GM19438 (cell line): ENCODE results near the gene EGFR.

Experiments
- ATAC-seq: cut with Tn5 transposase; IDR thresholded peaks from one replicate; pipeline ENCODE4 v1.9.1; 2021; ENCODE audit warnings: low read depth; ENCODE audit not compliant: unreplicated experiment

Gene EGFR

DNA sequence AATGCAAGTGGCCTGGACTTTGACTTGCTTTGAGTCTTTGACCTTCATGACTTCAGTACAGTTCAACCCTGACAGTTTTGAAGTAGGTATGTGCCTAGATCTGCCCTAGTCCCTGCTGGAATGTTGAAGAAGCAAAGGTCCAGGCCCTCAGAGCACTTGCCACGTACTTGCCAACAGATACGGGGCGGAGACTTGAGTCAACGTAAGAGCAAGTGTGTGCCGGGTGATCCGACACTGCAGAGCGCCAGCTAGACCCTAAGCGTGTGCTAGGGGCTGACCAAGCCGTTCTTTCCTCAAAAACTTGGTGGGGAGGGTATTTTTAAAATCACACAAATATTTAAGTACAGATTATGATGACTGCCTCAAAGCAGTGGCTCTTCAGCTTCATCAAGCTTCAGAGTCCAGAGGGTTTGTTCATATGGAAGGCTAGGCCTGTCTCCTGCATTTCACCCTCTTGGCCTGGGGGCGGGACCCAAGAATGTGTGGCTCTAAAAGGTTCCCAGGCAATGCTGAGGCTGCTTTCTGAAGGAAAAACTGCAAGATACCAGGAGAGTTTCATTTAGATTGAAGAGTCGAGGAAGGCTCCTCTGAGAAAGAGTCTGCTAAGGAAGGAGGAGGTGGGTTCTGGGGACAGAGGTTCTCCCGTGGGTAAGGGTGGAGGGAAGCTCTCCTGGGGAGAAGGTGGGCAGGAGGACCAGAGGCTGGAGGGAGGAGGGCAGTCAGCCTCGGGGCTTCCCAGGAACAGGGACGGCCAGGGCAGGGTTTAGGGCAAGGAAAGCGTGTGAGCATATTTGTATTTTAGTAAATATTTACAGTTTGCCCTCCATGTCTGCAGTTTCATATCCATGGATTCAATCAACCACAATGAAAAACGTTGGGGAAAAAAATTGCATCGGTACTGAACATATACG, 160.3 kb downstream of the EGFR start:
- no peak for ATAC-seq

DNA sequence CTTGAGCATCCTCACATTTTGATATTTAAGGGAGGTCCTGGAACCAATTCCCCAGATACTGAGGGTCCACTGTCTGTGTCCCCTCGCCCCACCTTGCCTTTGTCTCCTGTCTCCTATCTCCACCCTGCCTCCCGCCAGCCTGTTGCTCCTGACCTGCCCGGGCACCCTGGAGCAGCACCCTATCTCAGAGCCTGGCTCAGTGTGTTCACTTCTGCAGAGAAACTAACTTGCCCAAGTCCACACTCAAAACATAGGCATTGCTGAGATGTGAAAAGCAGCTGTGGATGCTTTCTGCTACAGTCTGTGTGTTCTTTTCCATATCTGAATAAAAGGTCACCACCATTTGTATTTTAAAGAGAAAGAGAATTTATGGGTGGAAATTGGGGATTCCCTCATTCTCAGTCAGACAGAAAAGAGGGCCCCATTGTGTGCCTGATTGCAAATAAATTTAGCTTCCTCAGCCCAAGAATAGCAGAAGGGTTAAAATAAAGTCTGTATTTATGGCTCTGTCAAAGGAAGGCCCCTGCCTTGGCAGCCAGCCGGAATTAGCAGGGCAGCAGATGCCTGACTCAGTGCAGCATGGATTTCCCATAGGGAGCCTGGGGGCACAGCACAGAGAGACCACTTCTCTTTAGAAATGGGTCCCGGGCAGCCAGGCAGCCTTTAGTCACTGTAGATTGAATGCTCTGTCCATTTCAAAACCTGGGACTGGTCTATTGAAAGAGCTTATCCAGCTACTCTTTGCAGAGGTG, 161.3 kb downstream of the EGFR start:
- no peak for ATAC-seq

DNA sequence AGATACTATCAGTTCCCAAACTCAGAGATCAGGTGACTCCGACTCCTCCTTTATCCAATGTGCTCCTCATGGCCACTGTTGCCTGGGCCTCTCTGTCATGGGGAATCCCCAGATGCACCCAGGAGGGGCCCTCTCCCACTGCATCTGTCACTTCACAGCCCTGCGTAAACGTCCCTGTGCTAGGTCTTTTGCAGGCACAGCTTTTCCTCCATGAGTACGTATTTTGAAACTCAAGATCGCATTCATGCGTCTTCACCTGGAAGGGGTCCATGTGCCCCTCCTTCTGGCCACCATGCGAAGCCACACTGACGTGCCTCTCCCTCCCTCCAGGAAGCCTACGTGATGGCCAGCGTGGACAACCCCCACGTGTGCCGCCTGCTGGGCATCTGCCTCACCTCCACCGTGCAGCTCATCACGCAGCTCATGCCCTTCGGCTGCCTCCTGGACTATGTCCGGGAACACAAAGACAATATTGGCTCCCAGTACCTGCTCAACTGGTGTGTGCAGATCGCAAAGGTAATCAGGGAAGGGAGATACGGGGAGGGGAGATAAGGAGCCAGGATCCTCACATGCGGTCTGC, 162.2 kb downstream of the EGFR start:
- no peak for ATAC-seq

DNA sequence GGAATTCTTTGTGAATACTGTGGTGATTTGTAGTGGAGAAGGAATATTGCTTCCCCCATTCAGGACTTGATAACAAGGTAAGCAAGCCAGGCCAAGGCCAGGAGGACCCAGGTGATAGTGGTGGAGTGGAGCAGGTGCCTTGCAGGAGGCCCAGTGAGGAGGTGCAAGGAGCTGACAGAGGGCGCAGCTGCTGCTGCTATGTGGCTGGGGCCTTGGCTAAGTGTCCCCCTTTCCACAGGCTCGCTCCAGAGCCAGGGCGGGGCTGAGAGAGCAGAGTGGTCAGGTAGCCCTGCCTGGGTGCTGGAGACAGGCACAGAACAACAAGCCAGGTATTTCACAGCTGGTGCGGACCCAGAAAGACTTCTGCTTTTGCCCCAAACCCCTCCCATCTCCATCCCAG, 162.9 kb downstream of the EGFR start:
- ATAC-seq = no peak

DNA sequence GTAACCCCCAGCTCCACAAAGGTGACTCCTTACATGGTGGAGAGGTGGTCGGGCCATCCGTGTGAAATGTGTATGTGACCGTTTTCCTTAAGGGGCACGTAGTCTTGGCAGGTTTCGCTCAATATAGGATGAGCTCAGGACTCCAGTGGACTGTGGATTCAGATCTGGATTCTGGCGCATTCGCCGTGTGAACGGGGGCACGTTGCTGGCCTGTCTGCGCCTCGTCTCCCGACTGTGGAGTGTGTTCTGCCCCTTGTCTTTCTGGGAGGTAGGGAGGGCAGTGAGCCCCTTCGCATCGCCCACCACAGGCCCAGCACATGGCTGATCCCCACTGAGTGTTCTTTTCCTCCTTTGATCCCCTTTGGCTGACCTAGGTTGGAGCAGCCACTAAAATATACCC, 165.1 kb downstream of the EGFR start:
- no peak for ATAC-seq

DNA sequence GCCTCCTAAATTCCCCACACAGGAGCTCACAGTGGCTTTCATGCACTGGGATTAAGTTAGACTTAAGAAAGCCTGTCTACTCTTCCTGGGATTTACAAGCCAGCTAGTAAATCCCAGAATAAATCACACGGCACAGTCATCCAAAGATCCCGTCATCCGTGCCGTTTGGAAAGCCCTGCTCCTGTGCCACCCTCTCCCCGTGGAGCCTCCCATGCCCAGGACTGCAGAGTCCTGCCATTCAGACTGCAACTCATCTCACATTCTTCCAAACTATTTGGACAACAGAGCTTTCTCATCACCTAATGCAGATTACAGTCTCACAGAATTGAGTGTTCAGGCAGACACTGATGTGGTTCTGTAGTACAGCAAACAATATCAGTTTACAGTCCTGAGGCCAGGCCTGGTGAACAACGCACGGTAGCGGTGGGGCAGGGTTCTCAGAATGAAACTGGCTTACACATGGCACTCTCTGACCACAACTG, 166.5 kb downstream of the EGFR start:
- ATAC-seq = no peak

DNA sequence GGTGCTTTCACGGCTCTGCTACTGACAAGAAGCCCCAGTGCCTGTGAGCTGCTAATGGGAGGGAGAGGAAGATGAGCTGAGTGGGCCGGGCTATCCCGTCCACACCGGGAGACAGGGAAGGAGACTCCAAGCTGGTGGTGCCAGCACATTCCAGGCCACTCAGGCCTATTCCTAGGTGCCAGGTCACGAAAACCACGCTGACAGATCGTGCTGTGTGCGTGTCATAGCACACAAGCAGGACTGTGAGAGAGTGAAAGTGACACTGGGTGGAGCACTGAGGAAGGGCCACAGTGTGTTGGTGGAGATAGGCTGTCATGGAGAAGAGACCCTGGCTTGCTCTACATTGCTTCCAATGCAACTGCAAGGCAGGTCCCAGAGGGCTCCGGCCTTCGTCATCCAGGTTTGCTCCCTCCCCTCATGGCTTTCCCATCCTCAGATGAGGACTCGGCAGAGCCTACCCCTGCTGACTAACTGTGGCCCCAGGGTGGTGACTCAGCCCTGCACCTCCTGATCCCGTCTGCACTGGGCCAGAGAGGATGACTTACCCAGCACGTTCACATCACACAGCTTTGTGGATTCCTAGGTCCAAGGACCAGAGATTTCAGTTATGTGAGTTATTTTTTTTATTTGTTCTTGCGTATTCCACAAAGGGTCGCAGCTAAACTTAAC, 167.3 kb downstream of the EGFR start:
- no peak for ATAC-seq

DNA sequence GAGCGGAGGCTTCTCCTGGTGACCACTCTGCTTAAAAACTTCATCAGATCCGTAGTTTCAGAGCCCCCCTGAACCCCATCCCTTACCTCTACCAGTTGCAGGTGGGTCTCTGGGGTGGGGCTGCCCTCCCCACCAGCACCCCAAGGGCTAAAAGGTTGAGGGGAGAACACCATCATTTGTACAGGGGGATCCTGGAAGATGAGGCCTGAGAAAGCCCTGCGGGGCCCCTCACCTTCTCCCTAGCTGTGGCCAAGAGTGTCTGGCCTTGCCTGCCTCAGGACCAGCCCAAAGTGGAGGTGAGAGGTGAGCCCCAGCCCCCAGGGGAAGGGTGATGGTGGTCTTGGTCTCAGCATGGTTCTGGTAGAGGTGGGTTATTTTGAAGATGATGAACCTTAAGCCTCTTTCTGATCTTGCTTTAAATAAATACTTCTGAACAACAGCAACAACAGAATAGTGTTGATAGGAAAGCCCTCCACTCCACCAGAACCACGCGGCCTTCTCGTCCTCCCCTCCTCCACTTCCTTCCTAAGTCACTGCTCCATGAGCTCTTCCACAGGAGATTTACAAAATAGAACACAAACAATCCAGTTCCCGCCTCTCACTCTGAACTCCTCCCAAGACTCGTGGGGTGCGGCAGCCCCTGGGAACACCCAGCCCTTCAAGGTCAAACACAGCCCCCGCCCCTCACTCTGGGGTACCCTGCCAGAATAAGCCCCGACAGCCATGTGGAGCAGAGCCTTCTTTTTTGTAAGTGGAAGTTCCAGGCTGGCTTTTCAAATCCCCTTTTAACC, 169.1 kb downstream of the EGFR start:
- no peak for ATAC-seq

DNA sequence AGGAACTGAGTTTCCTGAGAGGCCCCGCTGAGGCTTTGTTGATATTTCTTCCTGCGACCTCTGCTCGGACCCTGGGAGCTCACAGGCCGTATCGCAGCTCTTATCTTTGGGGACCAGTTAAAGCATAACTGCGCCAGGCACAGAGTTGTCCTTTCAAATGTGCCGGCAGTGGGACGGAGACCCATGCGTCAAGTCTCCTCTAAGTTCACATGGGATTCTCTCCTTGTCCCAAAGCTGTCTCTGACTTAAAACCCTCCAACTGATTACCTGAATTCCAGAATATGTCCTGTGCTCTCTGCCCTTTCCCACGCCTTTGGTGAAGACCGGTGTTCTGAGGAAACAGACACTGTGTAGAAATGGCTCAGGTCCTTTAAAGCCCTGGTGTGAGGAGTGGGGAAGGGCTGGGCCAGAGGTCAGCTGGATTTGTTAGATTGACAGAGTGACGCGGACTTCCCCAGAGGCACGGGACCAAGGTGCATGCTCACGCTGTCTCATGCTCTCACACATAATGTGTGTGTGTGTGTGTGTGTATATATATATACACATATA, 169.8 kb downstream of the EGFR start:
- ATAC-seq = no peak

DNA sequence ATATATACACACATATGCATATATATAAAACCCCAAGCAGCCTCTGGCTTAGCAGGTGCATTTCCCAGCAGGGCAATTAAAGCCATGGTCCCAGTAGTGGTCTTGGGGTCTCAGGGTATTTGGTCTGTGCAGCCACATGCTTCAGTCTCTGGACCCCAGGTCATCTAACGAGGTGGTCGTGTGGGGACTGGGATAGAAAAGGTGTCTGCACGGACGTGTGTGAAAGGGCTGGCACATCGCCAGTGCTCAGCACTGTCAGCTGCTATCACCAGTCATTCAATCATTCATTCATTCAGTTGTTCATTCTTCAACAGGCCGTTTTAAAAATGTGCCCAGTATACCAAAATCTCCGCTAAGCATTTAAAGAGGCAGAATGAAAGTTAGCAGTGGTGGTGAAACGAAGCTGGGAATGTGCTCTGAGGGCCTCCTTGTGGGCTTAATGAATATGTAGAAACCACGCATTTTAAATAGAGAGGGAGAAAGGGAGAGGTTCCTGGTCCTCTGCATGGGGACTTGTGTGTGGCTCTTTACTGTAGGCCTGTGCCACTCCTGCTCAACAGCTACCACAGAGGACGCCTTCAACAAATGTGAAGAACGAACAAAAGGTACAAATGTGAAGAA, 170.4 kb downstream of the EGFR start:
- ATAC-seq = no peak

DNA sequence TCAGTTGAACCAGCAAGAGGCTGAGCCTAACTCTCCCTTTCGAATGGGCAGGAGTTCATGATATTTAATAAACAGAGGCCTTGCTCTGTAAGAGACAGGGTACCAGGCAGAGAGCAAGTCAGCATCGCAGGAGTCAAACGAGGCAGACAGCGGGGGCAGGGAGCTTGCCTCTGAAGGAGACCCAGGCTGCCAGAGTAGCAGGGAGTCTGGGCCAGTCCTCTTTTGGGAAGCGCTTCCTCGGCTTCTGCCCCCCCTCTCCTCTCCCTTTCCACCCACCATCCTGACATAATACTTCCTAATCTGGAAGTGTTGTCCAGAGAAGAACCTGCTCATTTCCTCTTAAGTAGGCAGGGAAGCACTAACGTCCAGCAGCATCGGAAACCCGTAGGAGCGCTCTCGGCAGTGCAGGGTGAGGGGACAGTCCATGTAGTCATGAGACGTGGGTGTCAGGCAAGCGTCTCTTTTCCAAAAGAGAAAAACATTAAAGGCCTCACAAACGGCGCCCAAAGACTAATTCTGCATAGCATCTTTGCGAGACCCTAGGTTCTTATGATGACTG, 171.1 kb downstream of the EGFR start:
- ATAC-seq = no peak

DNA sequence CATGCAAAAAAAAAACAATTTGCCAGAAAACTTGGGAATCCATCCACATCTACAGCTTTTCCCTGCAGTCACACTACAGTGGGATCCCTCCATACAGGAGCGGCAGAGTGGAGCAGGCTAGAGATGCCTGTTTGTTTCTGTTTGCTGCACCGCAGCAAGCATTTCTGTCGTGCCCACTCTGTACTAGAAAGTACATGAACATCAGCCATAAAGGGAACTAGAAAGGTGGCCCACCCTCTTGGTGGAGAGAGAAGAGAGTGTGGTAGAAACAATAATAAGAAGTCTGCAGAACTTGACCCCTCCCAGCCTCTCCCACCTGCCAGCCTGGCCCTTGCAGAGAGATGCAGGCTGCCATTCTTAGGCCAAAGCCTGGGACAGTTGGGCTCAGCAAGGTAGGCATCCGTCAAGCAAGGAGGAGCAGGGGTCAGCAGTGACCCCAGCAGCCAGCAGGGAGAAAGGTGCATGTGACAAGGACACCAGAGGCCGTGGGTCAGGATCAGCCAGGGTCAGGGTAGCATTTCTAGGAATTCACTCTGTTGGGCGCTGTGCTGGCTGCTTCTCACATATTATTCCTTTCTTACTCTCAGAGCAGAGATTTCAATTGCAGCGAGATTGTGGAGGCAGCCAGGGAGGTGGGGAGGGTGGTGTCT, 171.8 kb downstream of the EGFR start:
- no peak for ATAC-seq

DNA sequence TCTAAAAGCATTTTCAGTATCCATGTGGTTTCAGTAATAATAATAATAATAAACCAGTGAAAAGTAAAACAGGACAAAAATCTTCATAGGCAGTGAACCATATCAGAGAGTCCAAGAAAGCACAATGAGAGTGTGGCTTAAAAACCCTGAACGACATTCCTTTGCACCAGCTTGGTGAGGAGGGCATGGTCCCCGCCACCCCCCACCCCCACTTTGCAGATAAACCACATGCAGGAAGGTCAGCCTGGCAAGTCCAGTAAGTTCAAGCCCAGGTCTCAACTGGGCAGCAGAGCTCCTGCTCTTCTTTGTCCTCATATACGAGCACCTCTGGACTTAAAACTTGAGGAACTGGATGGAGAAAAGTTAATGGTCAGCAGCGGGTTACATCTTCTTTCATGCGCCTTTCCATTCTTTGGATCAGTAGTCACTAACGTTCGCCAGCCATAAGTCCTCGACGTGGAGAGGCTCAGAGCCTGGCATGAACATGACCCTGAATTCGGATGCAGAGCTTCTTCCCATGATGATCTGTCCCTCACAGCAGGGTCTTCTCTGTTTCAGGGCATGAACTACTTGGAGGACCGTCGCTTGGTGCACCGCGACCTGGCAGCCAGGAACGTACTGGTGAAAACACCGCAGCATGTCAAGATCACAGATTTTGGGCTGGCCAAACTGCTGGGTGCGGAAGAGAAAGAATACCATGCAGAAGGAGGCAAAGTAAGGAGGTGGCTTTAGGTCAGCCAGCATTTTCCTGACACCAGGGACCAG, 172.5 kb downstream of the EGFR start:
- no peak for ATAC-seq

DNA sequence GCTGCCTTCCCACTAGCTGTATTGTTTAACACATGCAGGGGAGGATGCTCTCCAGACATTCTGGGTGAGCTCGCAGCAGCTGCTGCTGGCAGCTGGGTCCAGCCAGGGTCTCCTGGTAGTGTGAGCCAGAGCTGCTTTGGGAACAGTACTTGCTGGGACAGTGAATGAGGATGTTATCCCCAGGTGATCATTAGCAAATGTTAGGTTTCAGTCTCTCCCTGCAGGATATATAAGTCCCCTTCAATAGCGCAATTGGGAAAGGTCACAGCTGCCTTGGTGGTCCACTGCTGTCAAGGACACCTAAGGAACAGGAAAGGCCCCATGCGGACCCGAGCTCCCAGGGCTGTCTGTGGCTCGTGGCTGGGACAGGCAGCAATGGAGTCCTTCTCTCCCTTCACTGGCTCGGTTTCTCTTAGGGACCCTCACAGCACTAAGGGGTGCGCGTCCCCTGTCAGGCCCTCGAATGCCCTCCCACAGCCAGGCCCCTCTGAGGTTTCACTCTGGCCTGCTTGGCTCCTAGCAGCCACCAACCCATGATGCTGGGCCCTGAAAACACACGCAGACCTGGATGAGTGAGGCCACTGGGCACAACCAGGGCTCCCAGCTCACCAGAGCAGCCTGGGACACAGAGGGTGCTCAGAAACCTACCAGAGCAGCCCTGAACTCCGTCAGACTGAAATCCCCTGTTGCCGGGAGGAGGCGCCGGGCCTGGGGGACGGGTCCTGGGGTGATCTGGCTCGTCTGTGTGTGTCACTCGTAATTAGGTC, 173.3 kb downstream of the EGFR start:
- ATAC-seq = no peak

DNA sequence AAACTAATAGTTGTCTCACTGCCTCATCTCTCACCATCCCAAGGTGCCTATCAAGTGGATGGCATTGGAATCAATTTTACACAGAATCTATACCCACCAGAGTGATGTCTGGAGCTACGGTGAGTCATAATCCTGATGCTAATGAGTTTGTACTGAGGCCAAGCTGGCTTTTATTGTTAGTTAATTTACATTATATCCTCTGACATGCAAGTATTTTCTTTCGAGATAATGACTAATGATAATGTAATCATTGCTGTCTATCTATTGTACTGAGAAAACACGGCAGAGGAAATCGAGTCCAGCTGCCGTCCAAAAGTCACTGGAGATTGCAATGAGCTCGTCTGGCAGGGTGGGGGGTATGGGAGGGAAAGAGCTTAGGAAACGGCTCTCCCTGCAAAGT, 173.9 kb downstream of the EGFR start:
- no peak for ATAC-seq

DNA sequence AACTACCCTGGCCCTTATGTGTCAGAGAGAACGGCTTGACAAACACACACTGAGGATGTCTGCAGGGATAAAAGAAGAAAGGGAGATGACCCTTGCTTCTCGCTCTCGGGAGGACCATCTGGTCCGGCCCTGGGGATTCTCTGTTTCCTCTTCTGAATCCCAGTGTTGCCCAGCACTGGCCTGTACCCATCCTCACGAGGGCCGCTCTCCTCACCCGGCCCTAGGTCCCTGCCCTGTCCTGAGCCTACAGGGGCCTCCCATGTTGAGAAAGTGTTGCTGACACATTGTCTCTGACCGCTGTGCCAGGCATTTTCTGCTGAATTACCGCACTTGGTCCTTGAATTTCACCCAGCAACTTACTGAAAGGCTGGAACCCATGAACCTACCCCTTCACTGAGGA, 174.4 kb downstream of the EGFR start:
- no peak for ATAC-seq

DNA sequence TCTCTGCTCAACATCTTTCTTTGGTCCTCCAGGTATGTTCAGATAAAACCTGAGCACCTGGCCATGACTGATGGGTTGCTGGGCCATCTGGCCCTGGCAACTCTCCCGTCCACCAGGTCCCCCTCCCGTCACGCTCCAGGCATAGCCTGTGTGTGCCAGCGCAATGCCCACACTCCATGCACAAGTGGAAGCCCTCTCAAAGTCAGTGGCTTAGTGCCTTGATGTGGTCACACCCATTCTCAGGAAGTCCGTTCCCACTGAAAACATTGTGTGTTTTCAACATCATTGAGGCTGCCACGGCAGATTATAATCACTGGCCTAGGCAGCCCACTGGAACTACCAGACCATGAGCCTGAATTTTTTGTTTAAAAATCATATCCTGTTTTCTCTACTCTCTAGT, 175.7 kb downstream of the EGFR start:
- ATAC-seq = no peak
